Epidermal melanocyte (primary cell): ENCODE data around the gene PDE11A.

Source experiments
- DNase-seq: peaks from one replicate; pipeline ENCODE4 v3.0.0; 2011; ENCODE audit warnings: low spot score; ENCODE audit not compliant: insufficient read length

Gene PDE11A

DNA sequence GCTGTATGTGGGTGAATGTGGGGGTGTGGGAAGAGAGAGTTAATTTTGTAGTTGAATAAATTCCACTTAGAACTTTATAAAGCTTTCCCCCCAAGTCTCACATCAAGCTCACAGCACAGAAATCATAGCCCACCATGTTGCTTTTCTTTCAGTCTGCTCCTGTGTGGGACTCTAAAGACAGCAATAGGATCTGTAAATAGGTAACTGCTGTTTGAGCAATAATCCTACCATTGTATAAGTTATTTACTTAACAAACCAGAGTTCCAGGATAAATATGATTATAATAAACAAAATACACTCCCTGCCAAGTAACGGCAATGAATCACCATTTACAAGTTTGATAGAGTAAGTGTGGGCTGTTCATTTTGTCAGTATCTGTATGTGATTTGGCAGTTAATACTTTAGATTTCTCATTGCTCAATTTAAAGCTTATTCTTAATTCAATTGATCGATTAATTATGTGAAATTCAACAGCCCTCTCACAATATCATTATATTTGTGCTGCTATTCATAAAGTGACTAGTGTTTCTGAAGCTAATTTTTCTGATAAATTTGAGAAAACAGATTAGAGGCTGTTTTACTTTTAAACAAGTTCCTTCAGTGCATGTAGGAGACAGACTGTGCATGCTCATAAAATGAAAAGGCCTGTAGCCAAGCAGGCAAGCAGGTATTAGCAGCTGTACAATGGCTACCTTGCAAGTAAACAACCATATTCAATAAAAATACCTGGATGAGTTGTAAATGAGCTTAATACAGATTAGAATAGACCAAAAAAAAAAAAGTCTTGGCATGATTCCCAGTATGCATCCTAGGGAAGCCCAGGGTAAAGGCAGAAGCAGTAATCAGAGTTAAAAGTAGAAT, 142.7 kb downstream of the PDE11A start:
- DNase-seq = no peak

DNA sequence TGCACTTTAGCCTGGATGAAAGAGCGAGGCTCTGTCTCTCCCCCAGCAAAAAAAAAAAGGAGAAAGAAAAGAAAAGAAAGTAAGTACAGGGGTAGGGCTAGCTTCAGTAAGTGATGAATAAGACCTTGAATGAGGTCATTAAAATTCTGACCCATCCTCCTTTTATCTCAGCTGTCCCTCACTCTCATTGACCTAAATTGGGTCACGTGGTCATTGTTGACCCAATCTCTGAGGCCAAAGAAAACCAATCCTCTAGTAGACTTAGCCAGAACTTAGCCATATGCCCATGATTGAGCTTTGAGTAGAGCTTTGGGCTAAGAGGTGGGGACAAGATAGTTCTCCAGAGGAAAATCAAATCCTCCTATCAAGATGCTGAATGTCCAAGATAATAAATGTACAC, 149.3 kb downstream of the PDE11A start:
- DNase-seq = no peak

- DNase-seq = no peak
These were observed 150.9 kb downstream of the PDE11A start for GRCh38 chr2:177921726-177922125.

GRCh38 chr2:177917169-177917568, 155.4 kb downstream of the PDE11A start:
- no peak for DNase-seq

- no peak for DNase-seq
These were observed 156.2 kb downstream of the PDE11A start for GRCh38 chr2:177916342-177916741.

- DNase-seq = no peak
These were observed 158.3 kb downstream of the PDE11A start for GRCh38 chr2:177914247-177914646.

- DNase-seq = no peak
These were observed 162.6 kb downstream of the PDE11A start for GRCh38 chr2:177909962-177910361.

- DNase-seq = no peak
These were observed 163.8 kb downstream of the PDE11A start for GRCh38 chr2:177908824-177909223.

- DNase-seq = no peak
These were observed 164.4 kb downstream of the PDE11A start for GRCh38 chr2:177908182-177908581.

GRCh38 chr2:177906041-177906718, 166.4 kb downstream of the PDE11A start:
- DNase-seq = no peak

DNA sequence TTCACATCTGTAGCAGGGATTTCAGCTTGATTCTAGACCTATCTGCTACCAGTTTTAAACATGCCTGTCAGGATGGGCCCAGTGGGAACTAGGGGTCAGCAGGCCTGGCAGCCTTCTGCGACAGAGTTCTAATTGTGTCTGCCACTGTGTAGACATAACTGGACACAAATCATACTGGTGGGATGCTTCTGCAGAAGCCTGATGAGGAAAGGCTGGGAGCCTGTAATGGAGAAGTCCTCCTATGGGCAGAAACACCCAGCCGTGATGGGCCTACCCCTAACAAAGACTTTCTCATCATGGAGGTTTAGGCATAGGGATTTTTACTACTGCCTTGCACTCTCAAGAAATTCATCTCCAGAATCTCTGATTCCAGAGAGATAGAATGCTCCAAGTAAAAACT, 166.9 kb downstream of the PDE11A start:
- no peak for DNase-seq

DNA sequence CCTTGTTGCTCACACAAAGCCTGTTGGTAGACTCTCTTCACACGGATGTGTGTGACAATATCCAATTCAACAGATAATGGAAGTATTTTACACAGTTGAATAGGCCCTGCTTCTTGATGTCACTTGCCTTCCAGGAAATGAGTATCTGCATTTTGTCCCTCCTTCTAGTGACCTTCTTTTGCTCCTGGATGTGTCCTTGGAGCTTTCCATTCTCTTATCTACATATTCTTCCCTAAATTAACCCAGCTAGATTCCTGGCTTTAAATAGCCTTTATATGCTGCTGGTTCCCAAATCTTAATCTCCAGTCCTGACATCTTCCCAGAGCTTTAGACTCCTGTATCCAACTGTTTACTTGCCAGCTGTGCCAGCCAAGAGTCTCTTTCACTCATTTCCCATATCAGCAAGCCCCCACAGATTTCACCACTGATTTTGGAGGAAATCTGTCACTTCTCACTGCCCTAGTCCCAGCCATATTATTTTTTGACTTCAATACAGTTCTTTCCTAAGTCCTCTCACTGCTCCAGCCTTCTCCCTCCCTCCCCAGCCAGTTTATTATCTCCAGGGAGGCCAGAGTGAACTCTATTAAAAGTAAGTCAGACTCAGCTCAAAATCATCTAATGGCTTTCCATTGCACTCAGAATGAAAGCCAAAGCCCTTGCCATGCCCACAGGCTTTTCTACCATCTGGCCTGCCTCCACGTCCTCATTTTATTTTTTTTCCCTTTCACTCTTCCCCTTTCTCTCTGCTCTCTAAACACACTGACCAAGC, 170.0 kb downstream of the PDE11A start:
- DNase-seq = no peak

DNA sequence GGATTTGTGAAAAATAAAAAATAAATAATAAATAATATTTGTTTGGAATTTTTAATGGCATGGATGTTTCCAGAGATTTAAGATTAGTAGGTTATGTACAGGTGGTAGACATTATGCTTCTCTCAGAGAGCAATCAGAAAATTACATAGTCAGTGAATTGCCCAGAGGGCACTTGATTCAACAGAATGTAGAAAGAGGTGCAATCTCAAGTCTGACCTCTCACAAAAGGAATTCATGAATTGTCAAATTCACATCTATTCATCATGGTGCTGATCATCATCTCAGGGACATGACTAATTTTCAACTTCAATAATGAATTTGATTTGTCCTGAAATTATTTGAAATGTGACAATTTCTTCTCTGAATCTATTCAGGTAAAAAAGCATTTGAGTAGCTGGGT, 172.5 kb downstream of the PDE11A start:
- DNase-seq = no peak

GRCh38 chr2:177897278-177897677, 175.3 kb downstream of the PDE11A start:
- DNase-seq = no peak

DNA sequence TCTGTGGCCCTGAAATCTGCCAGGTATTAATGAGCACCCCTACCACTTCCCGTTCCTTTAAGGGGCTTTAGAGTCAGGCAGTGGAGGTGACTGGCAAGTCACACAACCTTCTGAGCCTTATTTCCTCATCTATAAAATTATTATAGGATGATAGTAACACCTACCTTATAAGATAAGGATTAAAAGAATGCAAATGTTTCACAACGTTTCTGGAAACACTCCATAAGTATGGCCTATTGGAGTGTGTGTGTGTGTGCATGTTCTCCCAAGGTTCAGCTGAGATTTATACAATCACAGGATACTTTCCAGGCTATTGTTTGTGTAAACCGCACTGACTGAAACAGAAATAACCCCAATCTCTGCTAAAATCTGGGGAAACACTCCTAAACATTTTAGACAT, 176.0 kb downstream of the PDE11A start:
- no peak for DNase-seq

GRCh38 chr2:177894546-177894945, 178.0 kb downstream of the PDE11A start:
- DNase-seq = no peak

- DNase-seq = no peak
These were observed 178.7 kb downstream of the PDE11A start for GRCh38 chr2:177893880-177894279.

DNA sequence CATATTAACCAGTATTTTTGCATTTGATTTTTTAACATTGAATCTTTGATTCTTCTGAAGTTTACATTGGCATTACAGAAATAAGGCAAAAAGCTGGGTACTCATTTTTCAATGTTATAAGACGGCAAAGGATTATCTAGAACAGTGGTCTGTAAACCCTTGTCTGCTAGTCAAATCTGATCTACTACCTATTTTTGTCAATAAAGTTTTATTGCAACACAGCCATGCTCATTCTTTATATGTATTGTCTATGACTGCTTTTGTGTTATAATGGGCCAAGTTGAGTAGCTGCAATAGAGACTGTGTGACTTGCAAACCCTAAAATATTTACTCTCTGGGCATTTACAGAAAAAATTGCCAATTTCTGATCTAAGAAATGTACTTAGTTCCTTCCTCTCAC, 181.0 kb downstream of the PDE11A start:
- DNase-seq = no peak

- DNase-seq = no peak
These were observed 182.6 kb downstream of the PDE11A start for GRCh38 chr2:177889818-177890460.

GRCh38 chr2:177888581-177888980, 184.0 kb downstream of the PDE11A start:
- DNase-seq = no peak

GRCh38 chr2:177887722-177888121, 184.9 kb downstream of the PDE11A start:
- no peak for DNase-seq

DNA sequence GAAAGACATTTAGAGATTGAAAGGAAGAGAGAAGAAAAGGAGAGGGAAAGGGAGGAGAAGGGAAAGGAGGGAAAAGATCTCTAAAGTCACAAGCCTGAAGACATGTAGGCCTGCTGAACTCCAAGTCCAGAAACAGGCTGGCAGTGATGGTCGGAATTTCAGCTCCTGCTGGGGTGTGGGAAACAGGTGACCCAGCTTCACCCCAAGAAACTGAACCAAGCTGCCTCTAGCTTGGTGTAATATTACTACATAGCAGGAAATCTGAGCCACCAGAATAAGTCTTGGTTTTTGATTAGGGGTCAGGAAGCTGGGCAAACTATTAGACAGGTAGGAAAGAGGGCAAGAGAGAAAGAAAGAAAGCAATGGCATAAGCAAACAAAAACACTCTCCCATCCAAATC, 185.8 kb downstream of the PDE11A start:
- DNase-seq = no peak
